Spleen (tissue), 11 donors: ENCODE data around the gene ZBTB42. TPM values are rescaled to one million over a fixed set of nuclear protein-coding genes. Genes with fewer than 3 reads are reported as not detected.
A peak's percentile ranks its signal among the peaks of the same experiment; 100 is the strongest.

ENCODE experiments used
- DNase-seq: peaks from one replicate; pipeline ENCODE4 v3.0.0-alpha.2; 2020
- H3K27ac ChIP-seq, 8 donors: fragments of 200-600 bp; sonication (generic) in 7 of 8; 1 replicate in 4 of 8; 2 replicates in 4 of 8; pipeline versions ENCODE4 v1.5.0 to v1.8.0; 2016 to 2021; ENCODE audit warnings: inconsistent platforms in 4 of 8, mild to moderate bottlenecking in 4 of 8, moderate library complexity in 1 of 8
- H3K27me3 ChIP-seq, 7 donors: fragments of 200-600 bp; sonication (generic) in 6 of 7; replicated peaks in 1 of 7; 1 replicate in 4 of 7; 2 replicates in 3 of 7; pipeline versions ENCODE4 v1.5.0 to v1.8.0; 2016 to 2021; ENCODE audit warnings: inconsistent platforms in 3 of 7, mild to moderate bottlenecking in 1 of 7
- H3K36me3 ChIP-seq, 6 donors: fragments of 200-600 bp; sonication (generic) in 5 of 6; 1 replicate in 4 of 6; 2 replicates in 2 of 6; pipeline versions ENCODE4 v1.5.0 to v1.8.0; 2016 to 2021; ENCODE audit warnings: inconsistent platforms in 2 of 6
- H3K4me1 ChIP-seq, 6 donors: fragments of 200-600 bp; sonication (generic) in 5 of 6; 1 replicate in 3 of 6; 2 replicates in 3 of 6; pipeline versions ENCODE4 v1.5.0 to v1.8.0; 2016 to 2021; ENCODE audit warnings: inconsistent platforms in 3 of 6
- H3K4me3 ChIP-seq, 8 donors: fragments of 200-600 bp; sonication (generic) in 7 of 8; 1 replicate in 4 of 8; 2 replicates in 4 of 8; pipeline versions ENCODE4 v1.5.0 to v1.8.0; 2016 to 2021; ENCODE audit warnings: inconsistent platforms in 4 of 8, mild to moderate bottlenecking in 4 of 8, moderate library complexity in 2 of 8
- H3K9me3 ChIP-seq, 8 donors: fragments of 200-600 bp; sonication (generic) in 7 of 8; 1 replicate in 4 of 8; 2 replicates in 4 of 8; pipeline versions ENCODE4 v1.5.0 to v1.8.0; 2016 to 2021; ENCODE audit warnings: inconsistent platforms in 4 of 8
- CTCF ChIP-seq, 11 experiments: fragments of 200-600 bp in 7 of 11; fragments of 450-650 bp in 4 of 11; sonication (generic) in 4 of 11; IDR thresholded peaks in 8 of 11; conservative IDR thresholded peaks in 3 of 11; 1 replicate in 7 of 11; 2 replicates in 4 of 11; pipeline versions ENCODE4 v1.4.0 to v1.8.0; 2016 to 2021; ENCODE audit warnings: antibody characterized with exemption in 11 of 11, inconsistent platforms in 4 of 11, mild to moderate bottlenecking in 1 of 11
- POLR2A ChIP-seq, 3 donors: fragments of 450-650 bp; IDR thresholded peaks; one replicate each; pipeline ENCODE4 v1.5.1; 2017; ENCODE audit warnings: antibody characterized with exemption in 3 of 3, mild to moderate bottlenecking in 1 of 3
- POLR2AphosphoS5 ChIP-seq, 3 donors: sonication (generic); formaldehyde crosslinking; IDR thresholded peaks; one replicate each; pipeline ENCODE4 v1.5.1; 2017; ENCODE audit warnings: antibody characterized with exemption in 3 of 3
- WGBS, 5 donors: extraction: QIAGEN DNeasy Blood & Tissue Kit in 3 of 5; methylation state at CpG; one replicate each; pipeline versions ENCODE4 v1.1.5 to v1.1.7; 2013 to 2018; 5-methylcytosine and 5-hydroxymethylcytosine counted together
- intact Hi-C: fragments of 100-400 bp; cut with DNase I; formaldehyde crosslinking; loops from one replicate; pipeline ENCODE4 v1.15.0; 2023; ENCODE audit warnings: low total_unique reads
- polyA plus RNA-seq, 3 donors: library from polyadenylated mRNA; stranded (reverse); fragments of 200-250 nt; gene quantifications; one replicate each; pipeline ENCODE4 v1.2.1, GENCODE V29; 2013
- total RNA-seq, 7 donors: library from RNA; depleted of rRNA in 3 of 7; stranded (reverse); fragments of >200 nt in 3 of 7; fragmentation: NEBNext Ultra II Directional in 4 of 7; extraction: Animal tissue kit (Norgen Biotek cat#: 25700) in 4 of 7; gene quantifications; one replicate each; pipeline versions ENCODE4 v1.1.0 to v1.2.1, GENCODE V29; 2016 to 2021
- donor health status: healthy with polysubstance abuse.
- donor health status: DM: no; HTN: no; CAD: no; lungs with moderate emphysema.
- donor health status: DM: no; HTN: no; CAD: no.
- donor health status: Bipolar disorder and iron deficiency.
- donor health status: healthy.
- donor health status: DM: no; HTN: no; CAD: no.
- donor health status: DM: yes; HTN: yes; CAD: no.

ZBTB42 gene
- total and polyA plus RNA-seq, 10 donors: 0.74 to 11.5 (median 4.6) TPM

- no peak overlapping the region for H3K4me3 ChIP-seq
- peaks cover 6 to 21% (median 18%) of the 10 kb centered on the region in 6 donors for H3K4me1 ChIP-seq
- H3K9me3 ChIP-seq: no peaks in the 10 kb centered on the region
- no peak overlapping the region for H3K27ac ChIP-seq
- H3K36me3 ChIP-seq: no peaks in the 10 kb centered on the region
- no peak for TF ChIP-seq POLR2A (IDR thresholded peaks at IDR 0.05)
- TF ChIP-seq CTCF (IDR thresholded peaks at IDR 0.05 in 8 of 11, conservative IDR thresholded peaks at IDR 0.05 in 3 of 11): no peak
- no peak for DNase-seq
- intact Hi-C loops: no loop called here
- H3K27me3 ChIP-seq: peaks cover 0 to 59% (median 38%) of the 10 kb centered on the region in 7 donors
- 66 to 100% (median 69%) methylated on average over 1 of the region's 1 CpG for WGBS, 5 donors
These were observed 40.8 kb downstream of the ZBTB42 start for GRCh38 chr14:104841730-104842129.

- 43 to 70% (median 44%) methylated on average over 6 to 13 of the region's 13 CpGs for WGBS, 5 donors
- H3K36me3 ChIP-seq: no peaks in the 10 kb centered on the region
- peaks cover 6 to 21% (median 18%) of the 10 kb centered on the region in 6 donors for H3K4me1 ChIP-seq
- H3K4me3 ChIP-seq: peak overlapping the region in 2 of 8 donors; percentile 16 to 58
- intact Hi-C loops: no loop called here
- H3K27ac ChIP-seq: no peak overlapping the region
- DNase-seq: peak; percentile 30
- peaks cover 0 to 68% (median 38%) of the 10 kb centered on the region in 7 donors for H3K27me3 ChIP-seq
- TF ChIP-seq POLR2AphosphoS5 (IDR thresholded peaks at IDR 0.05) (no peak), CTCF (IDR thresholded peaks at IDR 0.05 in 8 of 11, conservative IDR thresholded peaks at IDR 0.05 in 3 of 11) (no peak), POLR2A (IDR thresholded peaks at IDR 0.05) (no peak)
- H3K9me3 ChIP-seq: no peaks in the 10 kb centered on the region
These were observed 42.1 kb downstream of the ZBTB42 start for GRCh38 chr14:104843006-104843405.

DNA sequence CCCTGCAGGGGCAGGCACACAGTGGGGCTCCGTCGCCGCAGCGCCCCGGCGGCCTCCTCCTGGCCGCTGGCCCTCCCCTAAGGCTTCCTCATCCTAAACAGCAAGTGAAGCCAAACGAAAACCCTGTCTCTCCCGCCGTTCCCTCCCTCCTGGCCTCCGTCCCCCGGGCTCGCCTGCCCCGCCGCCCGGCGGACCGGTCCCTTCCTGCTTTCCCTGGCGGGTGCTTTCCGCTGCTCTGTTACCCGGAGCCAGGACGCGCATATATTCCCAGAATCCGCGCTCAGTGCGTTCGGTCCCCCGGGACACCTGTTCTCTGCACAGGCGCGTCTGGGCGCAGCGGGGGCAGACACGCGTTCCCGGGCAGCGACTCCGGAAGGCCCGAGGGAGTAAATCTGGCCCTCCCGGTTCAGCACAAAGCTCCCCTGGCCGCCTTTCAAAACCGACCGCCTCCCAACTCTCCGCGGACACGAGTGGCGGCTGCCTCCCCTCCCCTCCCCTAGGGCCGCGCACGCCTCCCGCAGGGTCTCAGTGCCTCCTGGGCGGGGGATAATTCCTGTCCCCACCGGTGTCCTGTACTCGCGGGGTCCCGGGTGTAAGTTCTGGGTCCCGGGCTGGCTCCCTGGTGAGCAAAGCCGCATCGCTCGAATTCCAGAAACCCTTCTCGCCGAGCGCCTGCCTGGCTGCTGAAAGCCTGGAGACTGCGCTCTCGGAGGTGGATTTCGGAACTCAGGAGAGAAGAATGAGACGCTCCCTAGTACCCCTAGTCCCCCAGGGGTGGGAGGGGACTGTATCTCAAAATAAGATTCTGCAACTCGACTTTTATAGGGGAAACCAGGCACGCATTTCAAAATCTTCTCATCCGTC, 42.8 kb downstream of the ZBTB42 start:
- intact Hi-C loops: no loop called here
- Histone ChIP-seq H3K4me3 (peak overlapping the region in 7 of 8 donors; percentile 13 to 58 (median 21)), H3K4me1 (peaks cover 6 to 21% (median 18%) of the 10 kb centered on the region in 6 donors), H3K36me3 (no peaks in the 10 kb centered on the region), H3K27me3 (peaks cover 0 to 73% (median 38%) of the 10 kb centered on the region in 7 donors), H3K9me3 (no peaks in the 10 kb centered on the region), H3K27ac (no peak overlapping the region)
- TF ChIP-seq POLR2A (IDR thresholded peaks at IDR 0.05): no peak
- peak in 1 of 3 donors; percentile 15 for TF ChIP-seq POLR2AphosphoS5 (IDR thresholded peaks at IDR 0.05)
- TF ChIP-seq CTCF (IDR thresholded peaks at IDR 0.05 in 8 of 11, conservative IDR thresholded peaks at IDR 0.05 in 3 of 11): no peak
- WGBS, 5 donors: 2 to 13% (median 2%) methylated on average over 23 to 69 of the region's 69 CpGs
- peak; percentile 63 for DNase-seq

GRCh38 chr14:104844306-104845032, 43.6 kb downstream of the ZBTB42 start:
- intact Hi-C loops: no loop called here
- Histone ChIP-seq H3K9me3 (no peaks in the 10 kb centered on the region), H3K27me3 (peaks cover 0 to 81% (median 38%) of the 10 kb centered on the region in 7 donors), H3K36me3 (no peaks in the 10 kb centered on the region), H3K4me3 (peak overlapping the region in 6 of 8 donors; percentile 13 to 58 (median 24)), H3K27ac (no peak overlapping the region), H3K4me1 (peaks cover 6 to 21% (median 18%) of the 10 kb centered on the region in 6 donors)
- TF ChIP-seq CTCF (IDR thresholded peaks at IDR 0.05 in 8 of 11, conservative IDR thresholded peaks at IDR 0.05 in 3 of 11): no peak
- peak; percentile 64 for DNase-seq
- WGBS, 5 donors: 16 to 20% (median 17%) methylated on average over 23 to 27 of the region's 27 CpGs
